ENCODE data around the gene BCL2L14. TPM values are rescaled to one million over a fixed set of nuclear protein-coding genes. Genes with fewer than 3 reads are reported as not detected.

BCL2L14 gene
- total and polyA plus RNA-seq, 2 of the 13 experiments (the other 11 are each of a cell fraction or from before 2014, with no cell fraction given) = 0.11 TPM; not detected in 1

- TF ChIP-seq, protein P1, sequence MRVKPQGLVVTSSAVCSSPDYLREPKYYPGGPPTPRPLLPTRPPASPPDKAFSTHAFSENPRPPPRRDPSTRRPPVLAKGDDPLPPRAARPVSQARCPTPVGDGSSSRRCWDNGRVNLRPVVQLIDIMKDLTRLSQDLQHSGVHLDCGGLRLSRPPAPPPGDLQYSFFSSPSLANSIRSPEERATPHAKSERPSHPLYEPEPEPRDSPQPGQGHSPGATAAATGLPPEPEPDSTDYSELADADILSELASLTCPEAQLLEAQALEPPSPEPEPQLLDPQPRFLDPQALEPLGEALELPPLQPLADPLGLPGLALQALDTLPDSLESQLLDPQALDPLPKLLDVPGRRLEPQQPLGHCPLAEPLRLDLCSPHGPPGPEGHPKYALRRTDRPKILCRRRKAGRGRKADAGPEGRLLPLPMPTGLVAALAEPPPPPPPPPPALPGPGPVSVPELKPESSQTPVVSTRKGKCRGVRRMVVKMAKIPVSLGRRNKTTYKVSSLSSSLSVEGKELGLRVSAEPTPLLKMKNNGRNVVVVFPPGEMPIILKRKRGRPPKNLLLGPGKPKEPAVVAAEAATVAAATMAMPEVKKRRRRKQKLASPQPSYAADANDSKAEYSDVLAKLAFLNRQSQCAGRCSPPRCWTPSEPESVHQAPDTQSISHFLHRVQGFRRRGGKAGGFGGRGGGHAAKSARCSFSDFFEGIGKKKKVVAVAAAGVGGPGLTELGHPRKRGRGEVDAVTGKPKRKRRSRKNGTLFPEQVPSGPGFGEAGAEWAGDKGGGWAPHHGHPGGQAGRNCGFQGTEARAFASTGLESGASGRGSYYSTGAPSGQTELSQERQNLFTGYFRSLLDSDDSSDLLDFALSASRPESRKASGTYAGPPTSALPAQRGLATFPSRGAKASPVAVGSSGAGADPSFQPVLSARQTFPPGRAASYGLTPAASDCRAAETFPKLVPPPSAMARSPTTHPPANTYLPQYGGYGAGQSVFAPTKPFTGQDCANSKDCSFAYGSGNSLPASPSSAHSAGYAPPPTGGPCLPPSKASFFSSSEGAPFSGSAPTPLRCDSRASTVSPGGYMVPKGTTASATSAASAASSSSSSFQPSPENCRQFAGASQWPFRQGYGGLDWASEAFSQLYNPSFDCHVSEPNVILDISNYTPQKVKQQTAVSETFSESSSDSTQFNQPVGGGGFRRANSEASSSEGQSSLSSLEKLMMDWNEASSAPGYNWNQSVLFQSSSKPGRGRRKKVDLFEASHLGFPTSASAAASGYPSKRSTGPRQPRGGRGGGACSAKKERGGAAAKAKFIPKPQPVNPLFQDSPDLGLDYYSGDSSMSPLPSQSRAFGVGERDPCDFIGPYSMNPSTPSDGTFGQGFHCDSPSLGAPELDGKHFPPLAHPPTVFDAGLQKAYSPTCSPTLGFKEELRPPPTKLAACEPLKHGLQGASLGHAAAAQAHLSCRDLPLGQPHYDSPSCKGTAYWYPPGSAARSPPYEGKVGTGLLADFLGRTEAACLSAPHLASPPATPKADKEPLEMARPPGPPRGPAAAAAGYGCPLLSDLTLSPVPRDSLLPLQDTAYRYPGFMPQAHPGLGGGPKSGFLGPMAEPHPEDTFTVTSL (CRISPR knock-in tag; IDR thresholded peaks at IDR 0.05; ENCODE audit: borderline replicate concordance) = no peak
- TF ChIP-seq, protein P2, sequence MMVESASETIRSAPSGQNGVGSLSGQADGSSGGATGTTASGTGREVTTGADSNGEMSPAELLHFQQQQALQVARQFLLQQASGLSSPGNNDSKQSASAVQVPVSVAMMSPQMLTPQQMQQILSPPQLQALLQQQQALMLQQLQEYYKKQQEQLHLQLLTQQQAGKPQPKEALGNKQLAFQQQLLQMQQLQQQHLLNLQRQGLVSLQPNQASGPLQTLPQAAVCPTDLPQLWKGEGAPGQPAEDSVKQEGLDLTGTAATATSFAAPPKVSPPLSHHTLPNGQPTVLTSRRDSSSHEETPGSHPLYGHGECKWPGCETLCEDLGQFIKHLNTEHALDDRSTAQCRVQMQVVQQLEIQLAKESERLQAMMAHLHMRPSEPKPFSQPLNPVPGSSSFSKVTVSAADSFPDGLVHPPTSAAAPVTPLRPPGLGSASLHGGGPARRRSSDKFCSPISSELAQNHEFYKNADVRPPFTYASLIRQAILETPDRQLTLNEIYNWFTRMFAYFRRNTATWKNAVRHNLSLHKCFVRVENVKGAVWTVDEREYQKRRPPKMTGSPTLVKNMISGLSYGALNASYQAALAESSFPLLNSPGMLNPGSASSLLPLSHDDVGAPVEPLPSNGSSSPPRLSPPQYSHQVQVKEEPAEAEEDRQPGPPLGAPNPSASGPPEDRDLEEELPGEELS (CRISPR knock-in tag; IDR thresholded peaks at IDR 0.05) = no peak
- TF ChIP-seq STAG1 (CRISPR knock-in tag; IDR thresholded peaks at IDR 0.05) = no peak
- TF ChIP-seq HDAC2 (CRISPR knock-in tag; IDR thresholded peaks at IDR 0.05) = no peak
- no peak for TF ChIP-seq ZNF441 (CRISPR knock-in tag; IDR thresholded peaks at IDR 0.05; ENCODE audit: borderline replicate concordance)
- no peak for TF ChIP-seq ZC3H13 (CRISPR knock-in tag; IDR thresholded peaks at IDR 0.05)
Measured at GRCh38 chr12:12116677-12117076, 45.9 kb downstream of the BCL2L14 start (continued).
